Osteoblast (primary cell): ENCODE data around the gene AMOTL2. TPM values are rescaled to one million over a fixed set of nuclear protein-coding genes. Genes with fewer than 3 reads are reported as not detected.
A peak's percentile ranks its signal among the peaks of the same experiment; 100 is the strongest.

ENCODE experiments used
- DNase-seq: peaks from one replicate; pipeline ENCODE4 v3.0.0; 2011; ENCODE audit warnings: low spot score, mixed read lengths; ENCODE audit not compliant: insufficient read length; ENCODE audit errors: missing footprints
- H2AFZ ChIP-seq: 2 replicates; pipeline ENCODE4 v1.6.0; 2011; ENCODE audit warnings: mild to moderate bottlenecking, low read length
- H3K27ac ChIP-seq: 2 replicates; pipeline ENCODE4 v1.5.1; 2011; ENCODE audit warnings: mild to moderate bottlenecking, low read depth, low read length, moderate library complexity
- H3K27me3 ChIP-seq: 2 replicates; pipeline ENCODE4 v1.6.0; 2012; ENCODE audit warnings: mild to moderate bottlenecking, control low read depth, inconsistent platforms, low read length, moderate library complexity; ENCODE audit not compliant: insufficient read depth
- H3K36me3 ChIP-seq: 2 replicates; pipeline ENCODE4 v1.5.1; 2011; ENCODE audit warnings: mild to moderate bottlenecking, low read length, control low read depth, moderate library complexity; ENCODE audit not compliant: insufficient read depth
- H3K4me1 ChIP-seq: 2 replicates; pipeline ENCODE4 v1.5.1; 2011; ENCODE audit warnings: mild to moderate bottlenecking, low read length, control low read depth, moderate library complexity; ENCODE audit not compliant: insufficient read depth
- H3K4me2 ChIP-seq: 2 replicates; pipeline ENCODE4 v1.6.0; 2011; ENCODE audit warnings: mild to moderate bottlenecking, low read length; ENCODE audit not compliant: insufficient read depth
- H3K4me3 ChIP-seq: fragments of 200-600 bp; sonication (generic); 3 replicates; pipeline ENCODE4 v1.5.1; 2012; ENCODE audit warnings: mild to moderate bottlenecking, low read length, inconsistent platforms; ENCODE audit not compliant: insufficient read depth
- H3K79me2 ChIP-seq: 2 replicates; pipeline ENCODE4 v1.6.0; 2012; ENCODE audit warnings: mild to moderate bottlenecking, low read length, control low read depth, inconsistent platforms; ENCODE audit not compliant: insufficient read depth
- H3K9me3 ChIP-seq: 2 replicates; pipeline ENCODE4 v1.5.1; 2011; ENCODE audit warnings: low read depth, low read length, control low read depth
- H4K20me1 ChIP-seq: 2 replicates; pipeline ENCODE4 v1.6.0; 2012; ENCODE audit warnings: mild to moderate bottlenecking, low read length, control low read depth; ENCODE audit not compliant: insufficient read depth
- CTCF ChIP-seq: IDR thresholded peaks from 2 replicates; pipeline ENCODE4 v1.5.1; 2011; ENCODE audit warnings: mild to moderate bottlenecking, low read depth, low read length, moderate library complexity; ENCODE audit errors: extremely low read depth
- total RNA-seq: library from RNA; depleted of rRNA; stranded (reverse); fragments of >200 nt; gene quantifications from 2 replicates; pipeline ENCODE4 v1.2.3, GENCODE V29; 2012

Gene AMOTL2
- total RNA-seq, 1 donor, result 300 TPM

GRCh38 chr3:134393074-134393473 lies 18.8 kb upstream of the AMOTL2 start:
- H3K4me1 ChIP-seq, result peaks cover 21% of the 10 kb centered on the region

DNA sequence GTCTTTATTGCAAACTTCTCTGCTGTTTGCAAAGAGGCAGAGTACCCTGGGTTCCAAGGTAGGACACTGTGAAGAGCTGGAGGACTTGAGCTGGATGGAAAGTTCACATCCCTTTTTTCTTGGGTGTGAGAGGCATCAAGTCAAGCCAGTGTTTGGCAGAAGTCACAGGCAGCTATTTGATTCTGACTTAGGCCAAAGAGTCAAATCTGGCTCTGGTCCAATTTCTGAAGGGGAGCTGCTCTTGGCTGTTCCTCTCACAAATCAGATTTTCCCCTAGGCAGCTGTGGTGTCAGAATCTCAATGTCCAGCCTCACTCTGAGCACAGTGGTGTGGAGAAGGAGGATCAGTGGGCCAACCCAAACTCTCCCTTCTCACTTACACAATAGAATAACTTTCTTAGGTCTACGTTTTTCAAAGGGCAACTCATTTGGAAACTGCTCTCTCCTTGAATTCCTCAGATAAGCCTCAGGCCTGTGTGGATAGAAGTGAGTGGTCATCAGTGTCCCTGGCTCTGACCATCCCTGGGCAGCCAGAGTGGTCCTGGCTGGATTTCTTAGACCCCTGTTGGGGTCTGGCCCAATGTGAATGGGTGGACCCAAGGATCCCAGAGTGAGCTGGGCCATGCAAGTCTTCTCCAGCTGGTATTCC lies 18.2 kb upstream of the AMOTL2 start:
- Histone ChIP-seq H4K20me1 (no peaks in the 10 kb centered on the region), H2AFZ (no peak overlapping the region), H3K36me3 (no peaks in the 10 kb centered on the region), H3K9me3 (peaks cover 3% of the 10 kb centered on the region), H3K4me2 (no peak overlapping the region), H3K4me1 (peaks cover 21% of the 10 kb centered on the region), H3K27ac (peak overlapping the region; percentile 62), H3K27me3 (no peaks in the 10 kb centered on the region), H3K4me3 (no peak overlapping the region), H3K79me2 (no peaks in the 10 kb centered on the region)
- DNase-seq, result no peak
- no peak for TF ChIP-seq CTCF

More at GRCh38 chr3:134393074-134393473, 18.8 kb upstream of the AMOTL2 start:
- Histone ChIP-seq H3K27me3 (no peaks in the 10 kb centered on the region), H3K9me3 (peaks cover 3% of the 10 kb centered on the region), H3K36me3 (no peaks in the 10 kb centered on the region), H3K4me2 (peak overlapping the region; percentile 38), H3K4me3 (no peak overlapping the region), H3K27ac (peak overlapping the region; percentile 62), H2AFZ (peak overlapping the region; percentile 3), H3K79me2 (no peaks in the 10 kb centered on the region), H4K20me1 (no peaks in the 10 kb centered on the region)
- DNase-seq, result no peak
- TF ChIP-seq CTCF, result no peak

GRCh38 chr3:134389865-134390264 lies 15.6 kb upstream of the AMOTL2 start:
- Histone ChIP-seq H3K4me1 (peaks cover 17% of the 10 kb centered on the region), H3K27me3 (no peaks in the 10 kb centered on the region), H3K4me3 (no peak overlapping the region), H4K20me1 (no peaks in the 10 kb centered on the region), H3K36me3 (no peaks in the 10 kb centered on the region), H2AFZ (no peak overlapping the region), H3K4me2 (no peak overlapping the region), H3K79me2 (no peaks in the 10 kb centered on the region), H3K9me3 (peaks cover 3% of the 10 kb centered on the region), H3K27ac (no peak overlapping the region)
- no peak for TF ChIP-seq CTCF
- DNase-seq, result no peak

DNA sequence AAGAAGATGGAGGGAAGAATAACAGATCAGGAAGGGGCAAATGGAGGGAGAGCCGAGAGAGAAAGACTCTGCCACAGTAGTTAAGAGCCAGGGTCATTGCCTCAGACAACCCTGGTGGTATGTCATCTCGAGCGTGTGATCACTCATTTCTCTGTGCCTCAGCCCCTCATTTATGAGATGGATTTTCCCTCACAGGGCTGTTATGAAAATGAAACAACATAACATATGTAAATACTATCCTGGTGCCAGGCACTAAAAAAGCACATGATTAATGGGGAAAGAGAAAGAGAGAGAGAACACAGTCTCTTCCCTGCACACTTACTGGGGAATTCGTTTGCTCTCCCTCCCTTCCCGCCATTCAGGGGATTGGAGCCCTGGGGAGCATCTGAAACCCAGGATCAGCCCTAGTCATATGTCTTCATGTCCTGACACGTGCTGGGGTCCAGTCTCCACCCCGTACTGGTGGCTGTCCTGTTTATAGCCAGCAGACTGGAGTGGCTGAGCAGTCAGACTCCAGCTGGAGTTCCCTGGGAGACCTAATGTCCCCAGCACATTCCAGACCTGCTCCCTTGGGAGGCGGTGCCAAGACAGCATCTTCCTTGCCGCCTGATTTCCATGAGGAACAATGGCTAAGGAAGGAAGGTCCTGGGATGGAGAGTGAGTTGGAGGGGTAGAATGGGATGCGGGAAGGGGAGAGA lies 14.7 kb upstream of the AMOTL2 start:
- Histone ChIP-seq H3K4me1 (peaks cover 17% of the 10 kb centered on the region), H3K4me3 (no peak overlapping the region), H3K9me3 (peaks cover 3% of the 10 kb centered on the region), H3K27me3 (no peaks in the 10 kb centered on the region), H2AFZ (peak overlapping the region; percentile 58), H3K27ac (no peak overlapping the region), H3K36me3 (no peaks in the 10 kb centered on the region), H4K20me1 (no peaks in the 10 kb centered on the region), H3K4me2 (peak overlapping the region; percentile 1), H3K79me2 (no peaks in the 10 kb centered on the region)
- no peak for DNase-seq
- no peak for TF ChIP-seq CTCF
